Endothelial cell of umbilical vein (primary cell): ENCODE results near the gene TOP2B. TPM values are rescaled to one million over a fixed set of nuclear protein-coding genes. Genes with fewer than 3 reads are reported as not detected.

Experiments
- BruUV-seq: library from RNA; stranded (reverse); fragments of 400-500 nt; replicated peaks from 2 replicates; lab custom pipeline; 2021; lab: Mats Ljungman, UMichigan
- CTCF ChIA-PET: fragments of 300-600, 350-600 bp; sonication (Branson Sonifier 250); formaldehyde crosslinking; loops from one replicate; lab custom pipeline; 2021; ENCODE audit warnings: antibody characterized with exemption, inconsistent platforms; lab: Charles Lee
- POLR2A ChIA-PET: fragments of 300-600, 350-600 bp; sonication (Branson Sonifier 250); formaldehyde crosslinking; loops from one replicate; lab custom pipeline; 2021; ENCODE audit warnings: antibody characterized with exemption, inconsistent platforms; lab: Charles Lee
- DNase-seq: peaks from one replicate; pipeline ENCODE4 v3.0.0-alpha.2; 2011; ENCODE audit warnings: low read depth, low spot score
- FAIRE-seq: peaks from 2 replicates; lab custom pipeline; 2011; peaks lifted over from hg19 to GRCh38; lab: Jason Lieb, UNC
- H2AFZ ChIP-seq: 2 replicates; pipeline ENCODE4 v1.6.0; 2012; ENCODE audit warnings: low read depth, low read length, control low read depth, inconsistent platforms
- H3K27ac ChIP-seq: 2 replicates; pipeline ENCODE4 v1.5.1; 2011; ENCODE audit warnings: low read depth, mild to moderate bottlenecking, control low read depth, low read length, moderate library complexity; ENCODE audit not compliant: insufficient read depth
- H3K27me3 ChIP-seq, 2 experiments: 2 replicates each; pipeline versions ENCODE4 v1.6.0 to v1.6.1; 2011; ENCODE audit warnings: low read length in 2 of 2, mixed read lengths in 1 of 2; ENCODE audit not compliant: control insufficient read depth in 2 of 2, insufficient read depth in 2 of 2
- H3K36me3 ChIP-seq, 2 experiments: 2 replicates in 1 of 2; 3 replicates in 1 of 2; pipeline ENCODE4 v1.5.1; 2011; ENCODE audit warnings: low read length in 2 of 2, mild to moderate bottlenecking in 1 of 2, moderate library complexity in 1 of 2; ENCODE audit not compliant: control insufficient read depth in 2 of 2, insufficient read depth in 2 of 2; ENCODE audit errors: extremely low read depth in 1 of 2
- H3K4me1 ChIP-seq: 3 replicates; pipeline ENCODE4 v1.5.1; 2011; ENCODE audit warnings: mild to moderate bottlenecking, low read length; ENCODE audit not compliant: control insufficient read depth, insufficient read depth; ENCODE audit errors: extremely low read depth
- H3K4me2 ChIP-seq: 2 replicates; pipeline ENCODE4 v1.6.1; 2011; ENCODE audit warnings: low read length, control low read depth, mixed read lengths; ENCODE audit not compliant: insufficient read depth
- H3K4me3 ChIP-seq, 3 experiments: fragments of 200-600 bp in 1 of 3; sonication (generic), shearing (Covaris generic) in 1 of 3; replicated peaks in 1 of 3; 2 replicates each; pipeline ENCODE4 v1.5.1; 2011 to 2016; ENCODE audit warnings: control low read depth in 3 of 3, low read length in 3 of 3, mild to moderate bottlenecking in 2 of 3, inconsistent platforms in 1 of 3, low read depth in 1 of 3, moderate library complexity in 1 of 3; ENCODE audit not compliant: insufficient read depth in 1 of 3
- H3K79me2 ChIP-seq: 2 replicates; pipeline ENCODE4 v1.6.0; 2012; ENCODE audit warnings: low read length, inconsistent platforms; ENCODE audit not compliant: control insufficient read depth, insufficient read depth
- H3K9ac ChIP-seq: replicated peaks from 2 replicates; pipeline ENCODE3; 2011; ENCODE audit warnings: low read length, control low read depth; ENCODE audit not compliant: insufficient read depth; ENCODE audit errors: extremely low read depth
- H3K9me1 ChIP-seq: replicated peaks from 3 replicates; pipeline ENCODE4 v1.6.0; 2011; ENCODE audit warnings: mild to moderate bottlenecking, low read length; ENCODE audit not compliant: control insufficient read depth, insufficient read depth; ENCODE audit errors: extremely low read depth
- H3K9me3 ChIP-seq: replicated peaks from 2 replicates; pipeline ENCODE4 v1.5.1; 2012; ENCODE audit warnings: low read length, inconsistent platforms; ENCODE audit not compliant: control insufficient read depth, insufficient read depth
- H4K20me1 ChIP-seq: replicated peaks from 2 replicates; pipeline ENCODE3; 2011; ENCODE audit warnings: mild to moderate bottlenecking, low read length; ENCODE audit not compliant: control insufficient read depth, insufficient read depth; ENCODE audit errors: extremely low read depth
- EZH2 ChIP-seq: IDR thresholded peaks from 2 replicates; pipeline ENCODE4 v1.6.1; 2012; ENCODE audit warnings: borderline replicate concordance, low read depth, mild to moderate bottlenecking, moderate library complexity, low read length, inconsistent platforms; ENCODE audit not compliant: severe bottlenecking
- FOS ChIP-seq: IDR thresholded peaks from 2 replicates; pipeline ENCODE4 v1.6.1; 2011; ENCODE audit warnings: mild to moderate bottlenecking, low read length, moderate library complexity, borderline replicate concordance; ENCODE audit not compliant: insufficient read depth
- GATA2 ChIP-seq: IDR thresholded peaks from 2 replicates; pipeline ENCODE4 v1.7.0; 2011; ENCODE audit warnings: low read depth, mild to moderate bottlenecking, moderate library complexity, mixed read lengths, low read length; ENCODE audit not compliant: insufficient read length, insufficient read depth
- JUN ChIP-seq: IDR thresholded peaks from 2 replicates; pipeline ENCODE4 v1.6.1; 2011; ENCODE audit warnings: borderline replicate concordance, low read depth; ENCODE audit not compliant: insufficient read length, insufficient read depth
- MYC ChIP-seq: IDR thresholded peaks from one replicate; pipeline ENCODE4 v1.6.1; 2011; ENCODE audit warnings: mild to moderate bottlenecking, low read depth, low read length
- POLR2A ChIP-seq: IDR thresholded peaks from 2 replicates; pipeline ENCODE4 v1.6.1; 2012; ENCODE audit warnings: low read depth, mild to moderate bottlenecking, control low read depth, low read length
- POLR2AphosphoS5 ChIP-seq: IDR thresholded peaks from 2 replicates; pipeline ENCODE4 v1.6.1; 2012; ENCODE audit warnings: low read depth, mild to moderate bottlenecking, control low read depth, low read length, moderate library complexity; ENCODE audit not compliant: insufficient read depth
- dilution Hi-C: fragments of 300-500 bp; cut with MboI; formaldehyde crosslinking; loops from one replicate; pipeline ENCODE4 v1.15.0; 2019; ENCODE audit warnings: low sequenced_read_pairs; ENCODE audit not compliant: extremely low pct_ligation_motif_present
- intact Hi-C: fragments of 100-400 bp; cut with micrococcal nuclease; formaldehyde crosslinking; loops from one replicate; pipeline ENCODE4 v1.10.0; 2022
- polyA plus RNA-seq, 4 experiments: library from polyadenylated mRNA; depleted of rRNA in 3 of 4; stranded (reverse) in 3 of 4; unstranded in 1 of 4; fragments of >200 nt; gene quantifications; 2 replicates each; pipeline versions ENCODE4 v1.2.1 to v1.2.3, GENCODE V29; 2011 to 2012; ENCODE audit warnings: missing spikeins in 1 of 4
- total RNA-seq: library from RNA; stranded (reverse); gene quantifications from 2 replicates; pipeline ENCODE4 v1.2.3, GENCODE V29; 2021
- TF ChIP-seq, protein P1 (sequence below), 2 donors: IDR thresholded peaks; 1 replicate in 1 of 2; 2 replicates in 1 of 2; pipeline ENCODE4 v1.5.1; 2011; ENCODE audit warnings: low read length in 2 of 2, mild to moderate bottlenecking in 2 of 2, moderate library complexity in 2 of 2, control low read depth in 1 of 2, inconsistent platforms in 1 of 2, low read depth in 1 of 2; ENCODE audit not compliant: insufficient read depth in 1 of 2; ENCODE audit errors: extremely low read depth in 1 of 2
- TF ChIP-seq, protein P2 (sequence below): IDR thresholded peaks from 2 replicates; pipeline ENCODE4 v1.6.1; 2011; ENCODE audit not compliant: insufficient read depth, insufficient read length

TOP2B gene
- total and polyA plus RNA-seq, 2 donors (not counting 3 experiments of a cell fraction or from before 2014, with no cell fraction given): 20.4 to 98.9 TPM

DNA sequence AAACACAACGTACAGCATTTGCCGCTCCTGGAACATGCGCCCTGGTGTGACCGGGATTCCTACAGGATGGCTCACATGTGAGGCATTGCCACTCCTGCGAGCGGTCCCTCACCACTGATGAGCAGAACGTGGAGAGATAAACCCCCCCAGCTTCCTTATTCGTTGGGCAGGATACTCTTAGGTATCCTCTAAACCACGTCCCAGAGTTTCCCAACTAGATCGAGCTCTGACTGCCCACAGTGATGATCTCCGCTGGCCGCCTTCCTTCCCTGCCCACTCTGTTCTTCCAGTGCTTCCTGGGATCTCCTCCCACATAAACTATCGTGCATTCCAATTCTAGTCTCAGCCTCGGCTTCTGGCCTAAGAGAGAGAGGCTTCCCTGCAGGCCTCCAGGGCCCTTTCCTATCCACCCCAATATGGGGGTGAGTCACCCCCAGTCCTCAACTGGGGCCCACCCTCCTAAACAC is 91.8 kb downstream of the TOP2B start:
- no peak for FAIRE-seq
- ChIA-PET CTCF (interaction anchor here (1.1 to 1.6 kb wide), 2 partner anchors 12 to 24 kb away, joined by 3 to 4 read pairs; no protein-coding TSS in a partner anchor), POLR2A (no interaction called here)
- Histone ChIP-seq H2AFZ (no peak overlapping the region), H3K27me3 (no peaks in the 10 kb centered on the region), H3K4me2 (no peak overlapping the region), H3K9me3 (no peaks in the 10 kb centered on the region), H3K79me2 (no peaks in the 10 kb centered on the region), H3K4me3 (no peak overlapping the region), H4K20me1 (no peaks in the 10 kb centered on the region), H3K9me1 (no peaks in the 10 kb centered on the region), H3K36me3 (peaks cover 0 to 14% of the 10 kb centered on the region in 2 experiments), H3K4me1 (no peaks in the 10 kb centered on the region), H3K27ac (no peak overlapping the region), H3K9ac (no peak overlapping the region)
- intact Hi-C loops (no loop called here), dilution Hi-C loops (no loop called here)
- TF ChIP-seq FOS (no peak), MYC (no peak), JUN (no peak), EZH2 (no peak)
- BruUV-seq: no TSS peak
- no peak for DNase-seq

DNA sequence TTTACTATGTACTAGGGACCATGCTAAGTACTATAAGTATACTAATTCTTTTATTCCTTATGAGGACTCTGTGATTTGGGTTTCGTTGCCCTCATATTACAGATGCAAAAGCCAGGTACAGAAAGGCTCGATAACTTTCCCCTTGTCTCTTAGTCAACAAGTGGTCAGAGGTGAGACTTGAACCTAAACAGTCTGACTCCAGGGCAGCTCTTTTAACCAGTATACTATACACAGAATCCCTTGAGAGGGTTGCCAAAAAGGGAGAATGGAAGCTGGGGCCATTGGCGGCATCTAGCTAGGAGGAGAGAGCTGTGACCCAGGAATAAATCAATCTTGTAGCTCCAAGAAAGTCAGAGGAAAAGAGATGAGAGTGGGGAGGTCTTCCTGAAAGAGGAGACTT is 92.4 kb downstream of the TOP2B start:
- BruUV-seq: no TSS peak
- Histone ChIP-seq H3K27me3 (no peaks in the 10 kb centered on the region), H3K36me3 (peaks cover 0 to 12% of the 10 kb centered on the region in 2 experiments), H3K79me2 (no peaks in the 10 kb centered on the region), H2AFZ (no peak overlapping the region), H3K9ac (no peak overlapping the region), H4K20me1 (no peaks in the 10 kb centered on the region), H3K4me1 (no peaks in the 10 kb centered on the region), H3K9me1 (no peaks in the 10 kb centered on the region), H3K9me3 (no peaks in the 10 kb centered on the region), H3K4me2 (no peak overlapping the region), H3K4me3 (no peak overlapping the region), H3K27ac (no peak overlapping the region)
- dilution Hi-C loops (no loop called here), intact Hi-C loops (no loop called here)
- CTCF ChIA-PET: interaction anchor here (1.1 to 1.6 kb wide), 2 partner anchors 11 to 24 kb away, joined by 3 to 4 read pairs; no protein-coding TSS in a partner anchor
- TF ChIP-seq, protein P1, sequence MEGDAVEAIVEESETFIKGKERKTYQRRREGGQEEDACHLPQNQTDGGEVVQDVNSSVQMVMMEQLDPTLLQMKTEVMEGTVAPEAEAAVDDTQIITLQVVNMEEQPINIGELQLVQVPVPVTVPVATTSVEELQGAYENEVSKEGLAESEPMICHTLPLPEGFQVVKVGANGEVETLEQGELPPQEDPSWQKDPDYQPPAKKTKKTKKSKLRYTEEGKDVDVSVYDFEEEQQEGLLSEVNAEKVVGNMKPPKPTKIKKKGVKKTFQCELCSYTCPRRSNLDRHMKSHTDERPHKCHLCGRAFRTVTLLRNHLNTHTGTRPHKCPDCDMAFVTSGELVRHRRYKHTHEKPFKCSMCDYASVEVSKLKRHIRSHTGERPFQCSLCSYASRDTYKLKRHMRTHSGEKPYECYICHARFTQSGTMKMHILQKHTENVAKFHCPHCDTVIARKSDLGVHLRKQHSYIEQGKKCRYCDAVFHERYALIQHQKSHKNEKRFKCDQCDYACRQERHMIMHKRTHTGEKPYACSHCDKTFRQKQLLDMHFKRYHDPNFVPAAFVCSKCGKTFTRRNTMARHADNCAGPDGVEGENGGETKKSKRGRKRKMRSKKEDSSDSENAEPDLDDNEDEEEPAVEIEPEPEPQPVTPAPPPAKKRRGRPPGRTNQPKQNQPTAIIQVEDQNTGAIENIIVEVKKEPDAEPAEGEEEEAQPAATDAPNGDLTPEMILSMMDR (IDR thresholded peaks at IDR 0.05; ENCODE audit: extremely low read depth in 1 of 2, insufficient read depth in 1 of 2, low read depth in 1 of 2, low read length in 2 of 2): no peak
- TF ChIP-seq FOS (no peak), POLR2AphosphoS5 (no peak), EZH2 (no peak), POLR2A (no peak), GATA2 (no peak), MYC (no peak), JUN (no peak)
- TF ChIP-seq, protein P2, sequence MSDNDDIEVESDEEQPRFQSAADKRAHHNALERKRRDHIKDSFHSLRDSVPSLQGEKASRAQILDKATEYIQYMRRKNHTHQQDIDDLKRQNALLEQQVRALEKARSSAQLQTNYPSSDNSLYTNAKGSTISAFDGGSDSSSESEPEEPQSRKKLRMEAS: no peak
- no peak for DNase-seq
- no peak for FAIRE-seq
- POLR2A ChIA-PET: no interaction called here
